NCI-H82 treated with DMSO at 0.1 percent for 48 hours (cell line): ENCODE results near the gene EPAS1.

ENCODE experiments used
- DNase-seq: peaks from one replicate; lab custom pipeline; 2025; ENCODE audit not compliant: unreplicated experiment; lab: John Stamatoyannopoulos, UW

EPAS1 gene

DNA sequence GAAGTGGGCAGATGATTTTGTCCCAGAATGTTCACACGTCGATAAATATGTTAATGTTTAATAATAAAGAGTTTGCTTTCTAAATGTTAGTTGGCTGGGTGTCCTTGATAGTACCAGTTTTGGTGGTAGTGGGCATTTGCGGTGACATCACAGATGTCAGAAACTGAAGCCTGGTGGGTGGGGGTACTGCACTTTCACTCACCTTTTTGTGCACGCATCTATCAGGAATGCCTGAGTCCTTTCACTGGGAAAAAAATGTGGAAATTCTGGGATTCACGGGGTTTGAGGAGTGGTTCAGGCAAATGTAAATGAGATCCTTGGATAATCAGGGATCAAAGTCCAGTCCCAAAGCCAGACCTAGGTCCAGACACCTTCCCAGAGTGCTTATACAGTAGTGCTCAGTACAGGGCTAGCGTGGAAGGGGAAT lies 3.2 kb downstream of the EPAS1 start:
- DNase-seq = no peak

DNA sequence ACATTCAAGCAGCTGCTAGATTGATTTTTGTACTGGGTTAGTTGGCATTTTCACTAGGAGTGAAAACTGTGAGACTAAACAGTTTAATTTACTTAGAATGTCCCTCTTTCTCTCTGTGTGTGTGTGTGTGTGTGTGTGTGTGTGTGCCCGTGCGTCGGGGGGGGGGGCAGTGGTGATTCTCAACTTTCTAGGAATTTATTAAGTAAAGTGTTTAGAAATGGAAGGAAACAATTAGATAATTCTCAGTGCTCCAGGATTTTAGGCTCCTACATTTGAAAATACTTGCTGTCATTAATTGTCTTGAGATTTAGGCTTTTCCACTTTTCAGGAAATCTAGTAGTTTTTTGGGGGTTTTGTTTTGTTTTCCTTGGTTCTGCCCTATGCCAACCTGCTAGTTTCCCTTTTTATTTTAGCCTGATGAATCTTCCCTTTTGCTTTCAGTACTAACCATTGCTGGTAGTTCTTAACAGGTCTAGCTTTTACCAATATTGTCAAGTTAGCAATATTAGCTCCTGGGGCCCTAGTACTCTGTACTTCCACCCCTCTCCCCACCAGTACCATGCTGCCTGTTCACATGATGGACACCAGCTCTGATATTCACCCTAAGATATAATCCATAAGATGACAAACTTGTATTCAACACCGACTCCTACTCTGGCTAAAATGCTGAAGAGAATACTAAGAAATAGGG lies 4.9 kb downstream of the EPAS1 start:
- no peak for DNase-seq

DNA sequence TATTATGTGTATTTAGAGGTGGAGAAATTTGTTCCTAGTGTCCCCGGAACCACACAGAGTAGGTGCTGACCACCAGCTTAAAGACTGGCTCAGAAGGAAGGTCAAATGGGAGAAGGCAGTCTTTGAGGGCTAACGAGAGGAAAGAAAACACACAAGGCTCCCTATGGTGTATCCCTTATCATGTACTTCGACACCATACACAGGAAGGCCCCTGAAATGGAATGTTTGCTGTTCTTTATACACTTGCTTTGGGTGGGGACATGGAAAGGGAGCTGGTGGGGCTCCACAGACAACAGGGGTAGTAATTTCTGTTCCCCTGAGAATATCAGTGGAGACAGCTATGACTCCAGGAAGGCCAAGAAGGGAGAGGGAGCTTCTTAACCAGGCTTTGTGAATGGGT lies 6.0 kb downstream of the EPAS1 start:
- DNase-seq = no peak

DNA sequence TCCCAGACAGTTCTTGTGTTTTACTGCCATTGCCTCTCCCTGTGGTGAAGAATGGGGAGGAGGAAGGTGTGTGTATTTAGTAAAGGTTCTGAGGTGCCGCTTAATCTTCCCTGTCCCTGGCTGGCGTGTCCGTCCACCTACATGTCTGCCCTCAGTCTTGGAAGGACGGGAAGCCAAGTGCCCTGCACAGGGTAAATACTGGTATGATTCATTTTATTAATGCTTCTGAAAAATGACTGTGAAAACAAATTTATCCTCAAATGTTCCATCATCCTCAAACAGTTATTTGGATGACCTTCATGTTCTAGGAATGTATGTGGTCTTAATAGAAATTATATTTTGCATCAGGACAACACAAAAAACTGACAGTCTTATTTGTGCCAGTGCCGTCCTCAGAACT lies 6.6 kb downstream of the EPAS1 start:
- no peak for DNase-seq

DNA sequence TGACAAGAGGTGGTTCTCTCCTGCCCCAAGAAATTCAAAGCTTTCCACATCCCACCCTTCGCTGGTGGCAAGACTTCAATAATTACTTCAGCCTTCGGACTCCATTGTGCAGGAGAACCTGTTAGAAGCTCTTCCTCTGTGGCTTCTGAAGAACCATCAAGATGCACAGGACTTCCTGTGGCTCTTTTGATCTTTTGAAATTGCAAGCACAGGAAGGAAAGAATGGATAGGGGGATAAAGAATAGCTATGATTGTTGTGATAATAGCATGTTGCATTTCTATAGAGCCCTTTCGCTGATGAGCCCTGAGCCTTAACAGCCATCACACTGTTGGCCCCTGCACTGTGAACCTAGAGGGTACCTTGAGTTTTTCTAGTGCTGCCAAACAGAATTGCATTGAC lies 7.4 kb downstream of the EPAS1 start:
- no peak for DNase-seq

DNA sequence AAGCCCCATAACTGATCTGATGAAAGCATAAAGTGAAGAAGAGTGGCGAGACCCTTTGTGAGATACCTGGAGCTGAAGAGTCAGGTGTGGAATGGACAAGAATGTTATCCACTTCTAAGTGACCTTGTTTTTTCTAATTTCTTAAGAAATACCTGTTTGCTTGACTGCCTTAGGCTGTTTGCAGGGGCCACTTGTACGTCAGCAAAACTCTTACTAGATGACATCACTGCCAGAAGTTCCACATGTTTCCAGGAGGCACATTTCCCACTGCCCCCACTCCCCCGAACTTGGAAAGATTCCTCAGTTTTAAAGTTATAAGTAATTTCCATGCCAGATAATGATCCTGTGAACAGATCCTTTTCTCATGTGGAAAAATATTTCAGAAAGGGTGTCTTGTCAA lies 8.0 kb downstream of the EPAS1 start:
- no peak for DNase-seq

DNA sequence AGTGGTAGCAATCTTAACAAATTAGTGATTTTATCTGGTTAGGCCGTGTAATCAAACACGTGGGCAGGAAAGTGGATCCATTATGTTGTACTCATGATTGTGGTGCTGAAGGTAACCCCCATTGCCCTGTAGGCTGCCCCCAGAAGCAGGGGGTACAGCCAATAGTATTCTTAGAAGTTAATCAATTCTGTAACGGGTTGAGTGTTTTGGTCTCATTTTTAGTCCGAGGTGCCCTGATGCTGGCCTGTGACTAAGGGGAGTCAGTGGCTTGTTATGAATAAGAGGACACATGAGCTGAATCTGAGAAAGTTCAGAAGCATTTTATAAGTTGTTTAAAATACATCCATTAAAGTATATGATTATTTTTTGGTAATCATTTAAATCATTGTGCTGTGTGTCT lies 8.6 kb downstream of the EPAS1 start:
- no peak for DNase-seq

DNA sequence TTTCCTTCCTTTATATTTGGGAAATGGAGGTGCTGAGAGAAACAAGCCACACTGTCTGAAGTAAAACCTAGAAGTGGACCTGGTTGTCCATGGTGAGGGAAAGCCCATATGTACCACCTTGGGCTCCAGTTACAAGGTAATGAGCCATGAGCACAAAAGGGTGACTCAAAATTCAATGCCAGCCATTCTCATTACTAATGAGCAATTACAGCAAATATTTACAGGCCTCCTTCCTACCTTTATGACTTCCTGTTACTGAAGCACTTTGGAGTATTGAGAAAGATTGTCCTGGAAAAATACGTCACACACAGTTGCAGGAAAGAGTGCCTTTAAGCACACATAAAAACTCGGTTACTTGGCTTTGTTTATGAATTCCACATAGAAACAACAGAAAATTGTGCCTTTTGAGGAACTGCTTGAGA lies 9.1 kb downstream of the EPAS1 start:
- no peak for DNase-seq

DNA sequence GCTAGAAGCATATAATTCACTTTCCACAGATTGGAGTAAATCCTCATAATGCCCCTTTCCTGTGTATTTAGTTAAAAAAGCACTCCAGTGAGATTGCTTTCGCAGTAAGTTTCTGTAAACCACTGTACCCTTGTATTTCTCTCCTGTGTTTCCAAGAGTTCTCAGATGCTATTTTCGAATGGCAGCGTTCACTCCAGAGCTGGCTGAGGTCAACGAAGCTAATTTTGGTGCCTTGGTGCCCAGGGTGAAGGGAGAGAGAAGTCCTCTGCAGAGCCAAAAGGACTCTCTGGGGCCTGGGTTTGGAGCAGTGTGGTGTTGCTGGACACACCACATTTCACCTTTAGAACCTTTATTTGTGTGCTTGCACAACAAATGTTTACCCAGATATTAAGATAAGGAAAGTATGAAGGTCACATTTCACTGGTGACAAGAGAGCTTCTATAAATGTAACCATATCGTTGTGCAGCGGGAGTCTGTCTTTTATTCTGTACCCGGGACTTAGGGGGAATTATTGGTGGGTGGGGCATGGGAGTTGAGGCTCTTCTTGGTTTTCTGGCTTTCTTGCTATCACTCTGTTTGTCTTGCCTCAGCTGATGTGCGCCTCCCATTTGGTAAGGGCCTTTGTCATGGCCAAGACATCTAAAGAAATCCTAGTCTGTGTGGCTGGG lies 9.9 kb downstream of the EPAS1 start:
- DNase-seq = no peak

DNA sequence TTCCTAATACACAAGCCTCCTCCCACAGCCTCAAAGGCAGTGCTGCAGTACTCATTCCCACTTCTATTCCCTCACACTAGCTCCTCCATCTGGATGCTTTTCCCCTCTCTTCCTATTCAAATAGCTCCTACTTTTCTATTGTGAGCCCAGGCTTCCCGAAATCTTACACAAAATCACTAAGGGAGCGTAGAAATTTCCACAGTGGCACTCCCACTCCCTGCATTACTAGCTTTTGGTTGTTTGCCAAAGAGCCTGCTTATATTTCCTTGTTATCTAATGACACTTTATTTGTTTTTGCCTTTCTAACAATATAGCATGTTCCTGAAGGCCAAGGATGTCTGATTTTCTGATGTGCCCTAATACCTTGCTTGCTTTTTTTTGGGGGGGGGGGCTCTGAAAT lies 10.9 kb downstream of the EPAS1 start:
- DNase-seq = no peak

DNA sequence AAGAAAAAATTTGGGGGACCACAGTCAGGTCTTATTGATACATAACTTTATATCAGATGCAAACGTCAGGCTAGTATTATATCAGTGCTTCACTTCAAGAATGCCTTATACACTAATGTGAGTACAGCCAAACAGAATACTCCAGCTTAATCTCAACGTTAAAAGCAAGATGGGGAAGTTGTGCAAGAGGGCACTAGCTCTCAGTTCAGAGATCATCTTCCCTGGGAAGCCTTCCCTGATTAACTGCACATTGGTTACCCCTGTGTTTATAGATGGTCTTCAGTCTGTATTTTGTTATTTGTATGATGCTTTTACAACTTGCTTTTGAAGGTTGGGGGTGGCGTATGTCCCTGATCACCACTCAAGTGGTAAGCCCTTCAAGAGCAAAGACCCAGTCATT lies 11.4 kb downstream of the EPAS1 start:
- no peak for DNase-seq

DNA sequence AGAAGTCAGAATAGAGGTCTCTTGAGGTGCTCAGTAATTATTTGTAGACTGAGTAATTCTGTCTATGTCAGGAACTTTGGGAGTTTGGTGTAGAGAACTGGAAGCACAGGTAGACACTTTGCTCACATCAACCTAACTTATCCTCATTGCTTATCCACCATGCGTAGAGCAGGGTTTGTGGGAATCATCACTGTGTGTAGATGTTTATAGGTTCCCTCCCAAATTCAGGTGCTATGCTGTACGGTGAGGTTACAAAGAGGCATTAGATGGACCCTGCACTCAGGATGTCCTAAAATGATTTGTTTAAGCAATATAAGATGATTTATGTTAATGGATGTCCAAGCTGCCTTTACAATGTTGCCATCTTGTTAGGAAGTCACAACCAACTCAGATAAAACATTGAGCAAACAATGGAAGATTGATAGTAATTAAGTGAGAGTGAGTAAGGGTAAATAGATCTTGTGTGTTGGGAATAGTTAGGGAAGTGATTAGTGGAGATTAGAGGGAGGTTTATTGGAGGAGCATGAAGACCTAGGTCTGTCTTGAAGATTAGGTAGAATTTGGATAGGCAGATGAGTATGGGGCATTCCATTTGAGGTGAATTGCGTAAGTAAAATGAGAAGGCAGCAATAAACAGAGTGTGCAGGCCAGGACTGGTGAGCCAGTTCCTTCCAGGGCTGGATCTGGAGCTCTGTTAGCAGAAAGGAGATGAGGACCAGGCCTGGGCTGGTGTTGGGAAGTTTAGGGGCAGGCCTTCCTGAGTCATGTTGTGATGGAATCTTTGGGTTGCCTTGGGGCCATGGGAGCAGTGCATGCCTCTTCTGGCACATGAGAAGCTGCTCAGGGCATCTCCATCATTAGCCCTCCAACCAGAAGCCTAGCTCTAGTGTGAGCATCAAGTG lies 12.1 kb downstream of the EPAS1 start:
- no peak for DNase-seq

DNA sequence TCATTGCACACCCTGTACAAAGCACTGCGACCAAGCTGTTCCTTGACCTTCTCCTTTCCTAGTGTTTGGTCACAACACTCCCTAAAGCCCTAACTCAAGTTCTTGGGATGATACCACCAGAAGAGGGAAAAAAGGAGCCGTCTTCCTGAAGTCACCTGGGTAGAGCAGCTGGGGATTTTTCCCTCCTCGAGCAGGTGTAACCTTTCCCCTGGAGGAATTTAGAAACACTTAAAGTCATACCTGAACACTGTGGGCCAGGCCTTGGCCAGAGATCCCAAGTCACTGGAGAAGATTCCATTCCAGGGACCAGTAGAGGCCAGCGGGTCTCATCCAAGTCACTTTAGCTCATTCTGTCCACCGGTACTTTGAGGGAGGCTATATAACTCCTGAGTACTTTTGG lies 13.2 kb downstream of the EPAS1 start:
- no peak for DNase-seq

DNA sequence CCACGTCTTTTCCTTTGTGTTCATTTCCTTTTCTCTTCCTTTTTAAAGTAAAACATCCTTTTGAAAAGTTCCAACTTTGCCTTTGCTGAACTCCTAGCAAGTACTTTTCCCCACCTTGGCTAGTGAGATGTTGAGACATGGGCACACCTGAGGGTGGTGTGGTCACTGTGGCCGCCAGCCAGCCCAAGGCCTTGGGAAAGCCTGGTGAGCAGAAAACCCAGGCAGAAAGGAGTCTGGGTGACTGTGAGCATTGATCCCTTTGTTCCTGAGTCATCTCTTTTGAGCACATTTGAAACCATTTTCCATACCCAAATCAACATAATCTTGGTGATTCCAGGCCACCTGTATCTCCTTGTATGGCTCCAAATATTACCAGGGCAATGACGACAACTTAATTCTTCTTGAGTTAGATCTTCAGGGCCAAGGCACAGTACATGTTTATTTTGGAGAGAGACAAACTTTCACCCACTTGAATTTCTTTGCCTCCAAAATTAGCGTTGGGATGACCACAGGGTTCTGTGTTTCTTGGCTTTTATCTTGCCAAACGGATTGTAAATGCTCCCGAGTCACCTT lies 14.5 kb downstream of the EPAS1 start:
- no peak for DNase-seq

DNA sequence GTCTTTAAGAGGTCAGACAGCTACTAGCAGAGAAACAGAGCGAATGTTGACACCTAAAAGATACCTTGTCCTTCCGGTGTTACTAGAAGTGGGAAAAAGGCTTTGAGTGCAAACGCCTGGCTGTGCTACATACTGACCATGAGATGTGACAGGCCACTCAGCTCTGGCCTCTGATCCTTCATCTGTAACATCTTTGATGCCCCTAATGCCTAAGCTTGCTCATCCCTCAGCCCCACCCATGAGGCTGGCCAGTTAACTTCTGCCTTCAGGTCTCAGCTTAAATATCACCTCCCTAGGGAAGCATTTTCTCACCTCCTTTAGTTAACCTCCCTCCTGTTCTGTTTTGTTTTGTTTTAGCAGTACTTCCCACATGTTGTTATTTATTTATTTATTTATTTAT lies 15.9 kb downstream of the EPAS1 start:
- no peak for DNase-seq

DNA sequence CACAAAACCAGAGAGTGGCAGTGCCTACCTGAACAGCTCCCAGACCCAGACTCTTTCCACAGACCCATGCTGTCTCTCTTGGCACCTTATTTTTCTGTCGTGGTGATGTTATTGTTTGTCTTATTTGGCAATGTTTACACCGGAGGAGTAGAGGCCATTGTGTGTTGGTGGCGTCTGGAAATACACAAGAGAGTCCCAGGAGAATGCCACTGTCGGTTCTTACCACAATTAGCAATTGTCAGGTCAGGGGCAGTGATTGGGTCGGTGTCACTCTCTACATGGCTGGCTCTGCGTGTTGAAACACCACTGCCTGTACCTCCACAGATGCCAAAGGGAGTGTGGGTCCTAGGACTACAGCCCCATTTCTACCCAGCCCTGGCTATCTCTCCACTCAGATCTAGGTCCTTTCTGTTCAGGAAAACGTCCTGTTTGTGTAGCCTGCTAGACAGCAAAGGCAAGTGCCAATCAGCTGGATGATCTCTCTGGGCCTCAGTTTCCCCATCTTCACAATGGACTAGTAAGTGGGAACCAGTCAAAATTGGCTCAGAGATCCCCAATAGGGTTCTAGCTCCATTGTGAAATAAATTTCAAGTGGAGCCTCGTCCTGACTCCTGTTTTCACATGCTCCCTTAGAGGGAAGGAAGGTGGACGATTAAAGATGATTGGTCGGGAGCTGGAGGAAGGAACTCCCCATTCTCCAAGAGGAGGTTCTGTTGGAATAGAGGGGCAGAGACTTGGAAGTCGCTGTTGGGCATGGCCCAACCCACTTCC lies 17.0 kb downstream of the EPAS1 start:
- no peak for DNase-seq

DNA sequence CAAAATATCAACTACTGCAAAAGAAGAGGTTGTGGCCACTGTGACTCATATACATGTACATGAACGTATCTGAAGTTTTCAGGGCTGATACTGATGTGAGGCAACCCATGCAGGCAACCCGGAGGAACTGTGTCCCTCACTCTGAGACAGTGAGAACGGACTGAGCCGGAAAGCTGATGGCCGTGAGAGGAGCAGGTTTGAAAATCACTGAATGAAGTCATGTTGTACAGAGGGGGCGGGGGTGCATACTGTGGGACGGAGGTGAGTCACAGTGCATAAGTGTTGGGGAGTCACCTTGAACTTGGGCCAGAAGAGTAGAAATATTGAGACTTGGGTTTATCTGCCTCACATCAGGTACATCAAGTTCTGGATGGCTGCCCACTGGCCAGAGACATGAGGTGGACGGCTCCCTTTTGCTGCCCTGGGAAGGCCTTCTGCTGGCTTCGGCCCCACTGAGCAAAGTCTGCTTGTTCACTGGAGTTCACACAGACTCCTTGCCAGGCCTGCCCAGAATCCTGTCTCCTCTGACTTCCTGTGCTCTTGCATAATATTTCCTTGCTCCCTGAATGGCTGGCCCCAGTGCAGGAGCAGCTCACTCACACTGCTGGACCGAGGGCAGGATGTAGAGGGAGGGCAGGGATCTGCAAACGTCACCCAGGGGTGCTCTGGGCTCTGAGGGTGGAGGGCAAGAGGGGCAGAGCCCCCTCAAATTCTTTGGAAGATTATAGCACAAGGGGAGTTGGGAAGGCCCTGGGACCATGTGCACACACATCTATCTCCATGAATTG lies 18.1 kb downstream of the EPAS1 start:
- no peak for DNase-seq

DNA sequence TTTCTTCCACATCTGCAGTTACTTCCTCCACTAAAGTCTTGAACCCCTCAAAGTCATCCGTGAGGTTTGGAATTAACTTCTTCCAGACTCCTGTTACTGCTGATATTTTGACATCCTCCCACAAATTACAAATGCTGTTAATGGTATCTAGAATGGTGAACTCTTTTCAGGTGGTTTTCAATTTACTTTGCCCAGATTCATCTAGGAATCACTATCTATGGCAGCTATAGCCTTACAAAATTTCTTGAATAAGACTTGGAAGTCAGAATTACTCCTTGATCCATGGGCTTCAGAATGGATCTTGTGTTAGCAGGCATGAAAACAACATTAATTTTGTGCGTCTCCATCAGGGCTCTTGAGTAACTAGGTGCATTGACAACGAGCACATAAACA lies 19.9 kb downstream of the EPAS1 start:
- no peak for DNase-seq

DNA sequence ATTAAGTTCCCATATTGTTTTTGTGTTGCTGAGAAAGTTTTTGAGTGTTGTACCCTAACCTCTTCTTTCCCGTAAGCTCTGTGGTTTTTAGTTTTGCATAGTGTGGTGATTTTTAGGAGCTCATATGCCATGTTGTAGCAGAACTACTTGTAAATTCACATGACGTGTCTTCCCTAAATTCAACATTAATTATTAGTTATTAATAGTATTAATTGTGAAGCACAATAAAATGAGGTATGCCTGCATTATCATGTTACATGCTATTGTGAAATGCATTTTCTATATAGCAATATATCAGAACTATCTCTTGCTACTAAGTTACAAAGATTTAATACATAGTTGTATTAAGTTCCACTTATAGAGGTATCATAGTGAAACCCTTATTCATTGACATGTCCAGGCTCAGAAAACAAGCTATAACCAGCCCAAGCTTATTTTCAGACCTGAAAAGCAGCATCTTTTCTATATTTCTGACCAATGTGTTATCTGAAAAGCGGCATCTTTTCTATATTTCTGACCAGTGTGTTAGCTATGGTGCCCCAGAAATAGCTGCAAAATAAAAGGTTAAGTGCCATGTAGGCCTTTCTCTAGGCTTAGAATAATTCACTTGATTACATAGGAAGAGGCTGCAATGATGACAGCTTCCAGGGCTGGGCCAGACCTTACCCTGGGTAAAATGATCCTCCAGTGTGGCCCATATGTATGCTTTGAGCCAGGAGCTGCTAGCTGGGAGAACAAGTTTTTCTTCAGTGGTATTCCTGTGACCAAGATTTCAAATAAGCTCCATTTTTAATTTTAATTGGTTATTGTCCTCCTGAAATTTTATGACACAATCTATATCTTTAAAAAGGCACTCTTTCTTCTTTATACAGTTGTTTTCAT lies 21.6 kb downstream of the EPAS1 start:
- no peak for DNase-seq
